K562 (cell line): ENCODE results near the gene GPR33. TPM values are rescaled to one million over a fixed set of nuclear protein-coding genes. Genes with fewer than 3 reads are reported as not detected.

Experiments used
- ATAC-seq: fragments of 200-7000 bp; cut with Tn5 transposase; 3 replicates; pipeline ENCODE4 v1.9.1; 2020; ENCODE audit warnings: moderate library complexity
- BruUV-seq: library from RNA; stranded (reverse); fragments of 400-500 nt; replicated peaks from 2 replicates; lab custom pipeline; 2021; lab: Mats Ljungman, UMichigan
- CTCF ChIA-PET: fragments of 300-600 bp; formaldehyde crosslinking; extraction: SDS; loops from one replicate; lab custom pipeline; 2021; ENCODE audit warnings: low intra/inter-chr PET ratio; lab: Yijun Ruan, JAX
- POLR2A ChIA-PET: fragments of 300-600, 350-650 bp; sonication (Branson Sonifier 250); formaldehyde crosslinking; extraction: SDS; loops from one replicate; lab custom pipeline; 2021; ENCODE audit warnings: antibody characterized with exemption, inconsistent platforms; lab: Yijun Ruan, JAX
- DNase-seq, 4 experiments: peaks; one replicate each; pipeline versions ENCODE4 v3.0.0 to v3.0.0-alpha.2; 2011 to 2018; ENCODE audit warnings: low spot score in 3 of 4, mixed read lengths in 3 of 4; ENCODE audit errors: extremely low read depth in 1 of 4
- FAIRE-seq: peaks from 2 replicates; lab custom pipeline; 2011; peaks lifted over from hg19 to GRCh38; lab: Jason Lieb, UNC
- H2AFZ ChIP-seq: 2 replicates; pipeline ENCODE4 v1.6.0; 2011; ENCODE audit warnings: low read depth, low read length, control low read depth, inconsistent platforms
- H3K27ac ChIP-seq: fragments of 200-600 bp; 3 replicates; pipeline ENCODE4 v1.8.0; 2011; ENCODE audit warnings: low read depth, mild to moderate bottlenecking, control low read depth, inconsistent platforms, low read length, moderate library complexity, mixed read lengths; ENCODE audit errors: extremely low read depth
- H3K27me3 ChIP-seq, 2 experiments: fragments of 300-600 bp in 1 of 2; 2 replicates in 1 of 2; 3 replicates in 1 of 2; pipeline versions ENCODE4 v1.6.0 to v1.8.0; 2011; ENCODE audit warnings: inconsistent platforms in 2 of 2, low read length in 2 of 2, mild to moderate bottlenecking in 1 of 2, mixed read lengths in 1 of 2, moderate library complexity in 1 of 2; ENCODE audit not compliant: control insufficient read depth in 2 of 2, insufficient read depth in 2 of 2
- H3K36me3 ChIP-seq: fragments of 300-600 bp; 3 replicates; pipeline ENCODE4 v1.8.0; 2011; ENCODE audit warnings: mild to moderate bottlenecking, low read length, inconsistent platforms; ENCODE audit not compliant: control insufficient read depth, insufficient read depth
- H3K4me1 ChIP-seq, 2 experiments: fragments of 200-600 bp in 1 of 2; replicated peaks in 1 of 2; 2 replicates in 1 of 2; 3 replicates in 1 of 2; pipeline versions ENCODE4 v1.5.1 to v1.8.0; 2011; ENCODE audit warnings: inconsistent platforms in 2 of 2, low read length in 2 of 2, mild to moderate bottlenecking in 1 of 2, mixed read lengths in 1 of 2, moderate library complexity in 1 of 2; ENCODE audit not compliant: control insufficient read depth in 2 of 2, insufficient read depth in 2 of 2
- H3K4me2 ChIP-seq: 2 replicates; pipeline ENCODE4 v1.6.1; 2011; ENCODE audit warnings: low read length, control low read depth, inconsistent platforms, mixed read lengths; ENCODE audit not compliant: insufficient read depth
- H3K4me3 ChIP-seq: fragments of 200-600 bp; sonication (generic), shearing (Covaris generic); 2 replicates; pipeline ENCODE4 v1.5.1; 2016; ENCODE audit warnings: control low read depth, inconsistent platforms
- H3K79me2 ChIP-seq: fragments of 200-600 bp; 3 replicates; pipeline ENCODE4 v1.8.0; 2011; ENCODE audit warnings: low read length, inconsistent platforms; ENCODE audit not compliant: control insufficient read depth, insufficient read depth
- H3K9ac ChIP-seq, 2 experiments: 2 replicates each; pipeline versions ENCODE4 v1.6.0 to v1.6.1; 2011; ENCODE audit warnings: low read depth in 2 of 2, low read length in 2 of 2, control low read depth in 1 of 2, inconsistent platforms in 1 of 2, mild to moderate bottlenecking in 1 of 2, mixed read lengths in 1 of 2; ENCODE audit not compliant: insufficient read depth in 1 of 2
- H3K9me1 ChIP-seq: one replicate; pipeline ENCODE4 v1.6.0; 2011; ENCODE audit warnings: inconsistent platforms, mild to moderate bottlenecking, low read length, moderate library complexity; ENCODE audit not compliant: control insufficient read depth, insufficient read depth
- H3K9me3 ChIP-seq: replicated peaks from 2 replicates; pipeline ENCODE4 v1.5.1; 2011; ENCODE audit warnings: low read depth, low read length, inconsistent platforms; ENCODE audit not compliant: control insufficient read depth, insufficient read depth
- H4K20me1 ChIP-seq: replicated peaks from 2 replicates; pipeline ENCODE4 v1.6.1; 2011; ENCODE audit warnings: low read length, inconsistent platforms, mixed read lengths; ENCODE audit not compliant: control insufficient read depth, insufficient read depth
- ATF7 ChIP-seq: fragments of 450-650 bp; IDR thresholded peaks from 2 replicates; pipeline ENCODE4 v1.7.1; 2014; ENCODE audit warnings: mild to moderate bottlenecking, moderate library complexity
- C11orf30 ChIP-seq: fragments of 450-650 bp; IDR thresholded peaks from 2 replicates; pipeline ENCODE4 v1.6.1; 2016; ENCODE audit warnings: low read depth, mild to moderate bottlenecking
- ELK3 ChIP-seq: fragments of 450-650 bp; formaldehyde crosslinking; IDR thresholded peaks from 2 replicates; pipeline ENCODE4 v1.4.0; 2020; ENCODE audit warnings: mild to moderate bottlenecking
- MAFG ChIP-seq: fragments of 450-650 bp; conservative IDR thresholded peaks from 2 replicates; pipeline ENCODE4 v1.6.1; 2016; ENCODE audit warnings: missing genetic modification characterization, missing compliant biosample characterization
- MECOM ChIP-seq: fragments of 250-450 bp; sonication (Bioruptor Pico); IDR thresholded peaks from 2 replicates; pipeline ENCODE4 v1.8.0; 2022; ENCODE audit warnings: inconsistent platforms
- NFE2 ChIP-seq: IDR thresholded peaks from 2 replicates; pipeline ENCODE4 v1.6.1; 2014; ENCODE audit warnings: antibody characterized with exemption, low read depth
- PPARD ChIP-seq: fragments of 250-450 bp; sonication (Bioruptor Pico); IDR thresholded peaks from 2 replicates; pipeline ENCODE4 v1.8.0; 2022; ENCODE audit warnings: inconsistent platforms, mild to moderate bottlenecking, moderate library complexity
- RREB1 ChIP-seq: fragments of 250-450 bp; sonication (Bioruptor Pico); IDR thresholded peaks from 2 replicates; pipeline ENCODE4 v1.4.0; 2020
- SFPQ ChIP-seq: fragments of 200-400 bp; formaldehyde crosslinking; IDR thresholded peaks from 2 replicates; pipeline ENCODE4 v1.6.1; 2017; ENCODE audit warnings: mild to moderate bottlenecking, low read depth, low read length, moderate library complexity
- SIN3B ChIP-seq: fragments of 450-650 bp; IDR thresholded peaks from 2 replicates; pipeline ENCODE4 v1.6.1; 2017; ENCODE audit warnings: low read depth, mild to moderate bottlenecking, moderate library complexity
- ZNF316 ChIP-seq: fragments of 450-650 bp; IDR thresholded peaks from 2 replicates; pipeline ENCODE4 v1.6.1; 2016
- ZNF445 ChIP-seq: fragments of 250-450 bp; sonication (Bioruptor Pico); IDR thresholded peaks from 2 replicates; pipeline ENCODE4 v1.4.0; 2020; ENCODE audit warnings: low read depth, mild to moderate bottlenecking, moderate library complexity
- ZNF639 ChIP-seq, 2 experiments: fragments of 200-800 bp in 1 of 2; sonication (Bioruptor generic) in 1 of 2; sonication (generic) in 1 of 2; formaldehyde crosslinking in 1 of 2; IDR thresholded peaks in 1 of 2; conservative IDR thresholded peaks in 1 of 2; 2 replicates each; pipeline versions ENCODE4 v1.5.0 to v1.6.1; 2016 to 2020; ENCODE audit warnings: missing compliant biosample characterization in 1 of 2, missing genetic modification characterization in 1 of 2, missing genetic modification reagents in 1 of 2
- WGBS: fragments of 100-300 bp; shearing (Covaris generic); methylation state at CpG from one replicate; pipeline ENCODE4 v1.1.6; 2016; ENCODE audit warnings: low coverage, mixed read lengths; ENCODE audit not compliant: insufficient coverage; ENCODE audit errors: missing lambda C conversion rate; 5-methylcytosine and 5-hydroxymethylcytosine counted together
- in situ Hi-C: fragments of 300-500 bp; cut with MboI; formaldehyde crosslinking; loops from 4 replicates; pipeline ENCODE4 v1.15.0; 2018; ENCODE audit warnings: inconsistent platforms, mixed read lengths
- intact Hi-C: fragments of 100-400 bp; cut with micrococcal nuclease; formaldehyde crosslinking; loops from 2 replicates; pipeline ENCODE4 v1.14.2; 2022
- polyA plus RNA-seq, 8 experiments: library from polyadenylated mRNA; depleted of rRNA in 4 of 8; stranded (reverse) in 5 of 8; unstranded in 3 of 8; fragments of >200 nt; fragmentation: Nextera tagmentation in 2 of 8; fragmentation: Illumina TruSeq in 1 of 8; extraction: Ambion mirVana in 2 of 8; extraction: Trizol in 1 of 8; gene quantifications; 2 replicates each; pipeline versions ENCODE4 v1.2.1 to v1.2.3, GENCODE V29; 2011 to 2014; ENCODE audit warnings: inconsistent platforms in 1 of 8, missing spikeins in 1 of 8
- total RNA-seq, 7 experiments: library from RNA; depleted of rRNA in 6 of 7; stranded (reverse); fragments of >200 nt in 6 of 7; fragmentation: Illumina TruSeq in 2 of 7; extraction: Trizol in 2 of 7; gene quantifications; 2 replicates each; pipeline versions ENCODE4 v1.2.1 to v1.2.3, GENCODE V29; 2011 to 2021; ENCODE audit warnings: low replicate concordance in 1 of 7

The GPR33 gene
- total and polyA plus RNA-seq, 9 of the 15 experiments (the other 6 are each of a cell fraction or from before 2014, with no cell fraction given), result not detected

GRCh38 chr14:31445703-31446102 is 42.1 kb downstream of the GPR33 start:
- FAIRE-seq (no peak), DNase-seq (no peak), ATAC-seq (no peak)
- no TSS peak for BruUV-seq
- H4K20me1 ChIP-seq, result no peaks in the 10 kb centered on the region
- no peaks in the 10 kb centered on the region for H3K9me1 ChIP-seq
- H2AFZ ChIP-seq, result no peak overlapping the region
- H3K27ac ChIP-seq, result no peak overlapping the region
- no peaks in the 10 kb centered on the region for H3K27me3 ChIP-seq
- intact Hi-C loops, result no loop called here
- ChIA-PET POLR2A (interaction anchor here (1.0 kb wide), 1 partner anchor 12 kb away, joined by 4 read pairs; the partner anchor contains the start of gene DTD2), CTCF (no interaction called here)
- 86% methylated on average over 1 of the region's 1 CpG for WGBS
- H3K9me3 ChIP-seq, result no peaks in the 10 kb centered on the region
- no peaks in the 10 kb centered on the region for H3K79me2 ChIP-seq
- no peak overlapping the region for H3K9ac ChIP-seq
- H3K36me3 ChIP-seq, result peaks cover 21% of the 10 kb centered on the region; the same call in 2 of the 3 replicates
- no peak overlapping the region for H3K4me2 ChIP-seq
- no peak overlapping the region for H3K4me3 ChIP-seq
- TF ChIP-seq SFPQ, result no peak
- TF ChIP-seq C11orf30, result peak; percentile 55; the same call in 1 of the 2 replicates
- no peak for TF ChIP-seq MECOM (CRISPR knock-in tag)
- TF ChIP-seq ATF7, result no peak
- no peak for TF ChIP-seq RREB1 (CRISPR knock-in tag)
- no peak for TF ChIP-seq ZNF639 (CRISPR knock-in tag; conservative IDR thresholded peaks at IDR 0.05 in 1 of 2, IDR thresholded peaks at IDR 0.05 in 1 of 2)
- TF ChIP-seq NFE2, result peak; percentile 52; the same call in 1 of the 2 replicates
- no peak for TF ChIP-seq PPARD (CRISPR knock-in tag)
- TF ChIP-seq MAFG, result 0 out of 2 replicates have a peak, but pooled peaks have one; percentile 23
- TF ChIP-seq ELK3 (CRISPR knock-in tag), result no peak
- TF ChIP-seq ZNF316, result peak; percentile 53; the same call in 1 of the 2 replicates
- TF ChIP-seq SIN3B, result no peak
- no peak for TF ChIP-seq ZNF445
- H3K4me1 ChIP-seq, result no peaks in the 10 kb centered on the region
- in situ Hi-C loops, result no loop called here
